Measurements from ENCODE around the gene NDUFA12.

DNA sequence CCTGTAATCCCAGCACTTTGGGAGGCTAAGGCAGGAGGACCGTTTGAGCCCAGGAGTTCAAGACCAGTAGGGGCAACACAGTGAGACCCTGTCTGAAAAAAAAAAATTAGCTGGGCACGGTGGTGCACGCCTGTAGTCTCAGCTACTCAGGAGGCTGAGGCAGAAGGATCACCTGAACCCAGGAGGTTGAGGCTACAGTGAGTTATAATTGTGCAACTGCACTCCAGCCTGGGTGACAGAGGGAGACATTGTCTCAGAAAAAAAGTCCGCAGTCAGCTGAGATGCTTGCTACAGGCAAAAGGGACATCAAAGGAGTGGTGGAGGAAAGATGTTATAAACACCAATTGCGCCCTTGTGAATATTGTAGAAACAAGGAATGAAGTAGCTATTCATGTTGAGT, 77.8 kb downstream of the NDUFA12 start:
- TF ChIP-seq, protein P1, sequence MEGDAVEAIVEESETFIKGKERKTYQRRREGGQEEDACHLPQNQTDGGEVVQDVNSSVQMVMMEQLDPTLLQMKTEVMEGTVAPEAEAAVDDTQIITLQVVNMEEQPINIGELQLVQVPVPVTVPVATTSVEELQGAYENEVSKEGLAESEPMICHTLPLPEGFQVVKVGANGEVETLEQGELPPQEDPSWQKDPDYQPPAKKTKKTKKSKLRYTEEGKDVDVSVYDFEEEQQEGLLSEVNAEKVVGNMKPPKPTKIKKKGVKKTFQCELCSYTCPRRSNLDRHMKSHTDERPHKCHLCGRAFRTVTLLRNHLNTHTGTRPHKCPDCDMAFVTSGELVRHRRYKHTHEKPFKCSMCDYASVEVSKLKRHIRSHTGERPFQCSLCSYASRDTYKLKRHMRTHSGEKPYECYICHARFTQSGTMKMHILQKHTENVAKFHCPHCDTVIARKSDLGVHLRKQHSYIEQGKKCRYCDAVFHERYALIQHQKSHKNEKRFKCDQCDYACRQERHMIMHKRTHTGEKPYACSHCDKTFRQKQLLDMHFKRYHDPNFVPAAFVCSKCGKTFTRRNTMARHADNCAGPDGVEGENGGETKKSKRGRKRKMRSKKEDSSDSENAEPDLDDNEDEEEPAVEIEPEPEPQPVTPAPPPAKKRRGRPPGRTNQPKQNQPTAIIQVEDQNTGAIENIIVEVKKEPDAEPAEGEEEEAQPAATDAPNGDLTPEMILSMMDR (IDR thresholded peaks at IDR 0.05 in 2 of 3, conservative IDR thresholded peaks at IDR 0.05 in 1 of 3; ENCODE audit: borderline replicate concordance in 1 of 3, insufficient read depth in 1 of 3, low read depth in 2 of 3, low read length in 2 of 3), result no peak
- TF ChIP-seq TCF7L2 (IDR thresholded peaks at IDR 0.05; ENCODE audit: borderline replicate concordance, extremely low read depth, insufficient read depth, insufficient read length), result no peak
- no peak for TF ChIP-seq POLR2A (IDR thresholded peaks at IDR 0.05; ENCODE audit: borderline replicate concordance, extremely low read depth, insufficient read depth, insufficient read length)
- no peak for TF ChIP-seq EZH2 (IDR thresholded peaks at IDR 0.05)
- no peak for TF ChIP-seq SIN3A (IDR thresholded peaks at IDR 0.05; ENCODE audit: low read depth)
- TF ChIP-seq, protein P2, sequence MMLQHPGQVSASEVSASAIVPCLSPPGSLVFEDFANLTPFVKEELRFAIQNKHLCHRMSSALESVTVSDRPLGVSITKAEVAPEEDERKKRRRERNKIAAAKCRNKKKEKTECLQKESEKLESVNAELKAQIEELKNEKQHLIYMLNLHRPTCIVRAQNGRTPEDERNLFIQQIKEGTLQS (IDR thresholded peaks at IDR 0.05), result no peak
- TF ChIP-seq, protein P3, sequence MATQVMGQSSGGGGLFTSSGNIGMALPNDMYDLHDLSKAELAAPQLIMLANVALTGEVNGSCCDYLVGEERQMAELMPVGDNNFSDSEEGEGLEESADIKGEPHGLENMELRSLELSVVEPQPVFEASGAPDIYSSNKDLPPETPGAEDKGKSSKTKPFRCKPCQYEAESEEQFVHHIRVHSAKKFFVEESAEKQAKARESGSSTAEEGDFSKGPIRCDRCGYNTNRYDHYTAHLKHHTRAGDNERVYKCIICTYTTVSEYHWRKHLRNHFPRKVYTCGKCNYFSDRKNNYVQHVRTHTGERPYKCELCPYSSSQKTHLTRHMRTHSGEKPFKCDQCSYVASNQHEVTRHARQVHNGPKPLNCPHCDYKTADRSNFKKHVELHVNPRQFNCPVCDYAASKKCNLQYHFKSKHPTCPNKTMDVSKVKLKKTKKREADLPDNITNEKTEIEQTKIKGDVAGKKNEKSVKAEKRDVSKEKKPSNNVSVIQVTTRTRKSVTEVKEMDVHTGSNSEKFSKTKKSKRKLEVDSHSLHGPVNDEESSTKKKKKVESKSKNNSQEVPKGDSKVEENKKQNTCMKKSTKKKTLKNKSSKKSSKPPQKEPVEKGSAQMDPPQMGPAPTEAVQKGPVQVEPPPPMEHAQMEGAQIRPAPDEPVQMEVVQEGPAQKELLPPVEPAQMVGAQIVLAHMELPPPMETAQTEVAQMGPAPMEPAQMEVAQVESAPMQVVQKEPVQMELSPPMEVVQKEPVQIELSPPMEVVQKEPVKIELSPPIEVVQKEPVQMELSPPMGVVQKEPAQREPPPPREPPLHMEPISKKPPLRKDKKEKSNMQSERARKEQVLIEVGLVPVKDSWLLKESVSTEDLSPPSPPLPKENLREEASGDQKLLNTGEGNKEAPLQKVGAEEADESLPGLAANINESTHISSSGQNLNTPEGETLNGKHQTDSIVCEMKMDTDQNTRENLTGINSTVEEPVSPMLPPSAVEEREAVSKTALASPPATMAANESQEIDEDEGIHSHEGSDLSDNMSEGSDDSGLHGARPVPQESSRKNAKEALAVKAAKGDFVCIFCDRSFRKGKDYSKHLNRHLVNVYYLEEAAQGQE (IDR thresholded peaks at IDR 0.05; ENCODE audit: low read depth), result no peak
- no peak for TF ChIP-seq RAD21 (IDR thresholded peaks at IDR 0.05; ENCODE audit: low read depth)
- no peak for TF ChIP-seq ZNF274 (IDR thresholded peaks at IDR 0.05; ENCODE audit: low read depth, low read length)

Measured in HCT116 (cell line).